Kasumi-1 (cell line): Measurements from ENCODE around the gene THSD7B.
"Not testable (repeated sequence)": the region's sequence is repeated elsewhere in the genome, so short reads cannot be mapped to it uniquely, and the experiment has no call there.

Experiments
- DNase-seq, 2 experiments: peaks; one replicate each; lab custom pipeline; 2025; lab: John Stamatoyannopoulos, UW

THSD7B gene

GRCh38 chr2:136765256-136766072 lies at the start of gene THSD7B:
TSS of gene THSD7B (plus strand) at chr2:136765545. CDS start at chr2:136882179, 116,634 bp downstream.
- no peak for DNase-seq

- peak; percentile 89 to 90 for DNase-seq
These were observed 47.1 kb upstream of the THSD7B start for GRCh38 chr2:136718273-136718672.

- no peak for DNase-seq
These were observed 37.2 kb upstream of the THSD7B start for GRCh38 chr2:136727973-136728699.

GRCh38 chr2:136736236-136736635 lies 29.1 kb upstream of the THSD7B start:
- no peak for DNase-seq

- no peak for DNase-seq
These were observed 27.3 kb upstream of the THSD7B start for GRCh38 chr2:136738044-136738443.

GRCh38 chr2:136741471-136741870 lies 23.9 kb upstream of the THSD7B start:
- no peak for DNase-seq

- DNase-seq, result no peak
These were observed 15.3 kb upstream of the THSD7B start for GRCh38 chr2:136750065-136750464.

GRCh38 chr2:136751406-136751805 lies 13.9 kb upstream of the THSD7B start:
- peak; percentile 43 to 58 for DNase-seq

GRCh38 chr2:136758504-136758903 lies 6.8 kb upstream of the THSD7B start:
- DNase-seq, result not testable (repeated sequence)

- DNase-seq, result no peak
These were observed 691 bp upstream of the THSD7B start for GRCh38 chr2:136764452-136765255.

GRCh38 chr2:136766073-136766404 lies 694 bp downstream of the THSD7B start:
- no peak for DNase-seq

GRCh38 chr2:136767030-136767429 lies 1.7 kb downstream of the THSD7B start:
- no peak for DNase-seq

GRCh38 chr2:136769871-136770270 lies 4.5 kb downstream of the THSD7B start:
- DNase-seq, result no peak

- no peak for DNase-seq
These were observed 5.0 kb downstream of the THSD7B start for GRCh38 chr2:136770384-136770783.

GRCh38 chr2:136777391-136777790 lies 12.0 kb downstream of the THSD7B start:
- DNase-seq, result no peak

- no peak for DNase-seq
These were observed 18.5 kb downstream of the THSD7B start for GRCh38 chr2:136783856-136784255.

- no peak for DNase-seq
These were observed 19.9 kb downstream of the THSD7B start for GRCh38 chr2:136785215-136785614.

GRCh38 chr2:136787970-136788369 lies 22.6 kb downstream of the THSD7B start:
- DNase-seq, result no peak

GRCh38 chr2:136796339-136796738 lies 31.0 kb downstream of the THSD7B start:
- DNase-seq, result no peak

- no peak for DNase-seq
These were observed 33.4 kb downstream of the THSD7B start for GRCh38 chr2:136798766-136799165.

- DNase-seq, result peak; percentile 8 to 22
These were observed 36.3 kb downstream of the THSD7B start for GRCh38 chr2:136801661-136802060.

GRCh38 chr2:136809998-136810397 lies 44.7 kb downstream of the THSD7B start:
- DNase-seq, result no peak

- DNase-seq, result no peak
These were observed 53.5 kb downstream of the THSD7B start for GRCh38 chr2:136818839-136819238.
